HepG2 (cell line): ENCODE data around the gene SRCAP. TPM values are rescaled to one million over a fixed set of nuclear protein-coding genes. Genes with fewer than 3 reads are reported as not detected.

Experiments
- BATF2 ChIP-seq: sonication (generic); formaldehyde crosslinking; IDR thresholded peaks from 2 replicates; pipeline ENCODE4 v1.8.0; 2022; ENCODE audit warnings: mild to moderate bottlenecking, missing genetic modification reagents, moderate library complexity
- DNMT1 ChIP-seq: sonication (generic); formaldehyde crosslinking; IDR thresholded peaks from 2 replicates; pipeline ENCODE4 v1.5.1; 2020; ENCODE audit warnings: mild to moderate bottlenecking, missing genetic modification reagents
- GMEB1 ChIP-seq: sonication (generic); formaldehyde crosslinking; IDR thresholded peaks from 2 replicates; pipeline ENCODE4 v1.5.1; 2020; ENCODE audit warnings: missing genetic modification reagents, mild to moderate bottlenecking, borderline replicate concordance
- HMGA1 ChIP-seq: sonication (generic); formaldehyde crosslinking; conservative IDR thresholded peaks from 2 replicates; pipeline ENCODE4 v1.4.0; 2020; ENCODE audit warnings: missing genetic modification reagents
- HNRNPL ChIP-seq: fragments of 200-400 bp; formaldehyde crosslinking; IDR thresholded peaks from 2 replicates; pipeline ENCODE4 v1.6.1; 2017; ENCODE audit warnings: mild to moderate bottlenecking, low read depth, low read length
- KLF13 ChIP-seq: sonication (generic); formaldehyde crosslinking; IDR thresholded peaks from 2 replicates; pipeline ENCODE4 v1.4.0; 2020; ENCODE audit warnings: mild to moderate bottlenecking, missing genetic modification reagents
- KMT2B ChIP-seq: IDR thresholded peaks from 2 replicates; pipeline ENCODE4 v1.6.1; 2016; ENCODE audit warnings: missing genetic modification reagents, missing compliant biosample characterization
- TAF15 ChIP-seq: fragments of 200-400 bp; formaldehyde crosslinking; IDR thresholded peaks from one replicate; pipeline ENCODE4 v1.6.1; 2018; ENCODE audit warnings: mild to moderate bottlenecking, low read depth, low read length; ENCODE audit not compliant: poor library complexity, severe bottlenecking
- TBP ChIP-seq: sonication (generic); formaldehyde crosslinking; IDR thresholded peaks from 2 replicates; pipeline ENCODE4 v1.5.0; 2020; ENCODE audit warnings: missing genetic modification reagents
- ZNF143 ChIP-seq: sonication (generic); formaldehyde crosslinking; IDR thresholded peaks from 2 replicates; pipeline ENCODE4 v1.4.0; 2020; ENCODE audit warnings: missing genetic modification reagents
- ZNF281 ChIP-seq: sonication (generic); formaldehyde crosslinking; IDR thresholded peaks from 2 replicates; pipeline ENCODE4 v1.4.0; 2020; ENCODE audit warnings: missing genetic modification reagents, borderline replicate concordance
- ZNF383 ChIP-seq: sonication (generic); formaldehyde crosslinking; IDR thresholded peaks from 2 replicates; pipeline ENCODE4 v1.4.0; 2020; ENCODE audit warnings: missing genetic modification reagents, mild to moderate bottlenecking, borderline replicate concordance
- ZNF609 ChIP-seq: sonication (generic); formaldehyde crosslinking; IDR thresholded peaks from 2 replicates; pipeline ENCODE4 v1.4.0; 2020; ENCODE audit warnings: mild to moderate bottlenecking, missing genetic modification reagents, borderline replicate concordance
- ZNF704 ChIP-seq: sonication (generic); formaldehyde crosslinking; IDR thresholded peaks from 2 replicates; pipeline ENCODE4 v1.8.1; 2023; ENCODE audit warnings: mild to moderate bottlenecking, inconsistent platforms, moderate library complexity, missing genetic modification reagents, borderline replicate concordance
- ZNF724P ChIP-seq: sonication (generic); formaldehyde crosslinking; IDR thresholded peaks from 2 replicates; pipeline ENCODE4 v1.8.0; 2022; ENCODE audit warnings: missing genetic modification reagents, borderline replicate concordance
- ZNF747 ChIP-seq: sonication (generic); formaldehyde crosslinking; IDR thresholded peaks from 2 replicates; pipeline ENCODE4 v1.8.1; 2023; ENCODE audit warnings: missing genetic modification reagents, mild to moderate bottlenecking, borderline replicate concordance
- polyA plus RNA-seq, 8 experiments: library from polyadenylated mRNA; depleted of rRNA in 3 of 8; stranded (reverse) in 7 of 8; unstranded in 1 of 8; fragments of >200 nt; fragmentation: Illumina TruSeq in 4 of 8; extraction: Trizol in 4 of 8; gene quantifications; 2 replicates each; pipeline versions ENCODE4 v1.2.1 to v1.2.3, GENCODE V29; 2011 to 2016; ENCODE audit warnings: low read depth in 4 of 8, missing spikeins in 1 of 8, mixed read lengths in 1 of 8; ENCODE audit not compliant: insufficient read depth in 1 of 8
- total RNA-seq, 5 experiments: library from RNA; depleted of rRNA; stranded (reverse); fragments of >200 nt; fragmentation: Illumina TruSeq; extraction: Trizol; gene quantifications; 2 replicates each; pipeline ENCODE4 v1.2.3, GENCODE V29; 2016; ENCODE audit warnings: low read depth in 1 of 5

Gene SRCAP
- total and polyA plus RNA-seq, 2 of the 13 experiments (the other 11 are each of a cell fraction or from before 2014, with no cell fraction given) = 4.9 to 9.0 TPM

- TF ChIP-seq KLF13 (CRISPR knock-in tag) = peak; percentile 65; the same call in 1 of the 2 replicates
- TF ChIP-seq TAF15 = peak; percentile 89
- TF ChIP-seq HNRNPL = 0 out of 2 replicates have a peak, but pooled peaks have one; percentile 28
- peak; percentile 87; the same call in 1 of the 2 replicates for TF ChIP-seq BATF2 (CRISPR knock-in tag)
- peak; percentile 74; the same call in 1 of the 2 replicates for TF ChIP-seq ZNF609 (CRISPR knock-in tag)
- peak; percentile 19; the same call in 1 of the 2 replicates for TF ChIP-seq ZNF281 (CRISPR knock-in tag)
- no peak for TF ChIP-seq HMGA1 (CRISPR knock-in tag)
- peak; percentile 76; the same call in 1 of the 2 replicates for TF ChIP-seq KMT2B (CRISPR knock-in tag)
- TF ChIP-seq GMEB1 (CRISPR knock-in tag) = peak; percentile 82; the same call in 1 of the 2 replicates
- TF ChIP-seq DNMT1 (CRISPR knock-in tag) = peak; percentile 94
- peak; percentile 100 for TF ChIP-seq ZNF143 (CRISPR knock-in tag)
- TF ChIP-seq ZNF383 (CRISPR knock-in tag) = 0 out of 2 replicates have a peak, but pooled peaks have one; percentile 92
- TF ChIP-seq ZNF747 (CRISPR knock-in tag) = peak; percentile 89
- TF ChIP-seq ZNF704 (CRISPR knock-in tag) = peak; percentile 88; the same call in 1 of the 2 replicates
- TF ChIP-seq TBP (CRISPR knock-in tag) = no peak; the same call in 1 of the 2 replicates
- peak; percentile 61; the same call in 1 of the 2 replicates for TF ChIP-seq ZNF724P (CRISPR knock-in tag)
Observed at GRCh38 chr16:30775392-30776188, 76.6 kb downstream of the SRCAP start (continued).
